IMR-90 (cell line): ENCODE results near the gene IQCK. TPM values are rescaled to one million over a fixed set of nuclear protein-coding genes. Genes with fewer than 3 reads are reported as not detected.

Source experiments
- ATAC-seq: fragments of 200-7000 bp; cut with Tn5 transposase; 2 replicates; pipeline ENCODE4 v1.9.1; 2020; ENCODE audit warnings: low read depth, mild to moderate bottlenecking, moderate library complexity
- BruUV-seq: library from RNA; stranded (reverse); fragments of 400-500 nt; replicated peaks from 2 replicates; lab custom pipeline; 2021; lab: Mats Ljungman, UMichigan
- CTCF ChIA-PET: fragments of 300-600 bp; formaldehyde crosslinking; extraction: SDS; loops from one replicate; lab custom pipeline; 2021; ENCODE audit warnings: antibody characterized with exemption; lab: Yijun Ruan, JAX
- POLR2A ChIA-PET: fragments of 300-600 bp; sonication (Branson Sonifier 250); formaldehyde crosslinking; loops from one replicate; lab custom pipeline; 2022; ENCODE audit warnings: antibody characterized with exemption; ENCODE audit not compliant: unreplicated experiment; lab: Charles Lee
- DNase-seq: peaks from one replicate; pipeline ENCODE4 v3.0.0; 2013
- H2AFZ ChIP-seq: replicated peaks from 2 replicates; pipeline ENCODE3; 2013; ENCODE audit warnings: low read length, mild to moderate bottlenecking; ENCODE audit not compliant: poor library complexity
- H2AK5ac ChIP-seq: 2 replicates; pipeline ENCODE4 v1.6.1; 2013; ENCODE audit warnings: low read depth, low read length, inconsistent platforms
- H2AK9ac ChIP-seq: replicated peaks from 2 replicates; pipeline ENCODE3; 2013; ENCODE audit warnings: mild to moderate bottlenecking, low read depth, low read length, moderate library complexity; ENCODE audit not compliant: poor library complexity
- H2BK120ac ChIP-seq: 2 replicates; pipeline ENCODE4 v1.6.1; 2013; ENCODE audit warnings: low read depth, low read length, inconsistent platforms
- H2BK15ac ChIP-seq: 3 replicates; pipeline ENCODE4 v1.6.1; 2013; ENCODE audit warnings: low read depth, low read length, inconsistent platforms
- H2BK20ac ChIP-seq: 2 replicates; pipeline ENCODE4 v1.6.1; 2013; ENCODE audit warnings: low read depth, mild to moderate bottlenecking, inconsistent platforms, low read length, moderate library complexity
- H2BK5ac ChIP-seq: 2 replicates; pipeline ENCODE4 v1.6.1; 2013; ENCODE audit warnings: mild to moderate bottlenecking, low read depth, low read length, inconsistent platforms; ENCODE audit not compliant: poor library complexity, severe bottlenecking
- H3K14ac ChIP-seq: replicated peaks from 2 replicates; pipeline ENCODE4 v1.6.1; 2013; ENCODE audit warnings: low read depth, low read length, inconsistent platforms
- H3K18ac ChIP-seq: 2 replicates; pipeline ENCODE4 v1.6.1; 2013; ENCODE audit warnings: low read depth, low read length, control low read depth
- H3K23ac ChIP-seq: 2 replicates; pipeline ENCODE4 v1.6.1; 2013; ENCODE audit warnings: low read depth, low read length, inconsistent platforms
- H3K27ac ChIP-seq: 2 replicates; pipeline ENCODE4 v1.5.1; 2013; ENCODE audit warnings: mild to moderate bottlenecking, control low read depth, low read length; ENCODE audit not compliant: insufficient read depth
- H3K27me3 ChIP-seq: 2 replicates; pipeline ENCODE4 v1.6.1; 2013; ENCODE audit warnings: low read length; ENCODE audit not compliant: control insufficient read depth, insufficient read depth
- H3K36me3 ChIP-seq: 2 replicates; pipeline ENCODE4 v1.6.1; 2013; ENCODE audit warnings: low read length, mixed read lengths; ENCODE audit not compliant: control insufficient read depth, insufficient read depth
- H3K4ac ChIP-seq: 2 replicates; pipeline ENCODE4 v1.6.1; 2013; ENCODE audit warnings: low read depth, low read length, inconsistent platforms
- H3K4me1 ChIP-seq: 2 replicates; pipeline ENCODE4 v1.6.1; 2013; ENCODE audit warnings: low read length, mixed read lengths; ENCODE audit not compliant: control insufficient read depth, insufficient read depth
- H3K4me2 ChIP-seq: 2 replicates; pipeline ENCODE4 v1.6.1; 2013; ENCODE audit warnings: low read depth, mild to moderate bottlenecking, control low read depth, low read length, moderate library complexity
- H3K4me3 ChIP-seq: 2 replicates; pipeline ENCODE4 v1.5.1; 2013; ENCODE audit warnings: low read depth, mild to moderate bottlenecking, control low read depth, low read length, moderate library complexity; ENCODE audit not compliant: insufficient read depth
- H3K56ac ChIP-seq: 2 replicates; pipeline ENCODE4 v1.6.1; 2013; ENCODE audit warnings: low read length, inconsistent platforms; ENCODE audit not compliant: insufficient read depth; ENCODE audit errors: extremely low read depth
- H3K79me1 ChIP-seq, 2 experiments: 2 replicates each; pipeline ENCODE4 v1.6.1; 2013; ENCODE audit warnings: low read length in 2 of 2, inconsistent platforms in 1 of 2, low read depth in 1 of 2
- H3K9ac ChIP-seq: 2 replicates; pipeline ENCODE4 v1.6.1; 2013; ENCODE audit warnings: low read depth, low read length, control low read depth
- H3K9me1 ChIP-seq: 2 replicates; pipeline ENCODE4 v1.6.1; 2013; ENCODE audit warnings: low read length, inconsistent platforms; ENCODE audit not compliant: insufficient read depth
- H3K9me3 ChIP-seq: 2 replicates; pipeline ENCODE4 v1.6.1; 2013; ENCODE audit warnings: low read length; ENCODE audit not compliant: control insufficient read depth, insufficient read depth
- H4K20me1 ChIP-seq: 2 replicates; pipeline ENCODE4 v1.6.1; 2013; ENCODE audit warnings: low read length, inconsistent platforms; ENCODE audit not compliant: insufficient read depth
- H4K5ac ChIP-seq: 2 replicates; pipeline ENCODE4 v1.6.1; 2013; ENCODE audit warnings: mild to moderate bottlenecking, low read depth, low read length, control low read depth
- H4K8ac ChIP-seq, 2 experiments: 2 replicates each; pipeline ENCODE4 v1.6.1; 2013; ENCODE audit warnings: low read depth in 2 of 2, low read length in 2 of 2, control low read depth in 1 of 2, inconsistent platforms in 1 of 2
- H4K91ac ChIP-seq: 2 replicates; pipeline ENCODE4 v1.6.1; 2013; ENCODE audit warnings: low read depth, low read length, inconsistent platforms; ENCODE audit not compliant: insufficient read depth
- CHD1 ChIP-seq: IDR thresholded peaks from 2 replicates; pipeline ENCODE4 v1.6.1; 2012; ENCODE audit warnings: low read depth, low read length, improper control_type of control experiment
- ELK1 ChIP-seq: fragments of 150-350 bp; IDR thresholded peaks from 2 replicates; pipeline ENCODE4 v1.6.1; 2016; ENCODE audit warnings: low read depth, mild to moderate bottlenecking, low read length, moderate library complexity, borderline replicate concordance
- FOS ChIP-seq: fragments of 150-350 bp; IDR thresholded peaks from 2 replicates; pipeline ENCODE4 v1.6.1; 2016; ENCODE audit warnings: low read depth, low read length
- MAZ ChIP-seq: IDR thresholded peaks from 2 replicates; pipeline ENCODE4 v1.6.1; 2012; ENCODE audit warnings: low read depth, mild to moderate bottlenecking, low read length, improper control_type of control experiment, moderate library complexity, borderline replicate concordance
- NFE2L2 ChIP-seq: fragments of 150-350 bp; IDR thresholded peaks from 2 replicates; pipeline ENCODE4 v1.6.1; 2016; ENCODE audit warnings: low read depth, mild to moderate bottlenecking, low read length
- POLR2A ChIP-seq: IDR thresholded peaks from 2 replicates; pipeline ENCODE4 v1.6.1; 2012; ENCODE audit warnings: mild to moderate bottlenecking, low read depth, low read length
- RFX5 ChIP-seq: IDR thresholded peaks from 2 replicates; pipeline ENCODE4 v1.8.0; 2012; ENCODE audit warnings: low read depth, mild to moderate bottlenecking, low read length, moderate library complexity
- WGBS, 2 experiments: methylation state at CpG; one replicate each; pipeline versions ENCODE4 v1.1.5 to v1.1.7; 2013; ENCODE audit warnings: missing lambda C conversion rate in 2 of 2; ENCODE audit not compliant: insufficient read length in 1 of 2; ENCODE audit errors: extremely low coverage in 2 of 2; 5-methylcytosine and 5-hydroxymethylcytosine counted together
- dilution Hi-C: fragments of 300-500 bp; cut with HindIII; formaldehyde crosslinking; loops from one replicate; pipeline ENCODE4 v1.14.3; 2018; ENCODE audit warnings: low sequenced_read_pairs; ENCODE audit not compliant: unreplicated experiment
- in situ Hi-C: fragments of 300-500 bp; cut with MboI; formaldehyde crosslinking; loops from 3 replicates; pipeline ENCODE4 v1.14.3; 2019; ENCODE audit warnings: low sequenced_read_pairs, inconsistent platforms, mixed read lengths
- intact Hi-C: fragments of 100-400 bp; cut with micrococcal nuclease; formaldehyde crosslinking; loops from 2 replicates; pipeline ENCODE4 v1.10.0; 2022
- polyA plus RNA-seq, 3 experiments: library from polyadenylated mRNA; depleted of rRNA; stranded (reverse); fragments of >200 nt; gene quantifications; 2 replicates each; pipeline ENCODE4 v1.2.3, GENCODE V29; 2012; ENCODE audit warnings: low replicate concordance in 1 of 3
- total RNA-seq: library from RNA; depleted of rRNA; stranded (reverse); fragments of >200 nt; gene quantifications from 2 replicates; pipeline ENCODE4 v1.2.3, GENCODE V29; 2012

The IQCK gene
- total and polyA plus RNA-seq, 2 of the 4 experiments (the other 2 are of a cell fraction): 4.1 to 5.4 TPM

DNA sequence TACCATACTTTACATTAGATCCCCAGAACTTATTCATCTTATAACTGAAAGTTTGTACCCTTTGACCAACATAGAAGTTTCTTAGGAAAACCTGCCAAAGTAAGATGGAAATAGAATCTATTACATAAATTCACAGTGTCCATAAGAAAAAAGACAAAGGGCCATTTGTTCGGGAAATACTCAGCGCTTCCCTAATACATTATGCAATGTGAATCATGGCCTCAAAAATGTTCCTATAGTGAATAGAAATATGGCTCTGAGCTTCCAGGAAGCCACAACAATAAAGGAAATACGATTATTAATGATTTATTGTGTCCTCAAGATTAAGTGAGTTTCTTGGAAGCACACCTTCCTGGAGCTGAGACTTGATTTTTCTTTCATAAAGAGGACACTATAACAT is 115.1 kb downstream of the IQCK start:
- H3K4me1 ChIP-seq: peaks cover 4% of the 10 kb centered on the region
- no peaks in the 10 kb centered on the region for H3K27me3 ChIP-seq
- H3K4me2 ChIP-seq: no peak overlapping the region
- peaks cover 5% of the 10 kb centered on the region; the same call in 1 of the 2 replicates for H3K9me1 ChIP-seq
- no CpG with 5 or more reads among the region's 3 CpGs for WGBS, 2 experiments
- no peak overlapping the region for H3K18ac ChIP-seq
- TF ChIP-seq CHD1 (no peak), POLR2A (no peak), NFE2L2 (no peak), ELK1 (no peak), MAZ (no peak), RFX5 (no peak), FOS (no peak)
- H3K36me3 ChIP-seq: no peaks in the 10 kb centered on the region
- H4K5ac ChIP-seq: no peak overlapping the region
- intact Hi-C loops: no loop called here
- no peak overlapping the region for H2AK5ac ChIP-seq
- no peak overlapping the region for H3K14ac ChIP-seq
- H3K79me1 ChIP-seq: no peaks in the 10 kb centered on the region
- no peak overlapping the region for H3K56ac ChIP-seq
- H3K4ac ChIP-seq: no peak overlapping the region
- no peak overlapping the region for H2AFZ ChIP-seq
- H2BK15ac ChIP-seq: no peak overlapping the region
- no peak overlapping the region for H2BK5ac ChIP-seq
- no peak for DNase-seq
- H4K91ac ChIP-seq: no peak overlapping the region
- dilution Hi-C loops: no loop called here
- in situ Hi-C loops: no loop called here
- no peak overlapping the region for H3K27ac ChIP-seq
- no peak overlapping the region for H3K23ac ChIP-seq
- H3K9ac ChIP-seq: no peak overlapping the region
- ATAC-seq: no peak
- no peak overlapping the region for H2AK9ac ChIP-seq
- CTCF ChIA-PET: no interaction called here
- no TSS peak for BruUV-seq
- POLR2A ChIA-PET: no interaction called here
- no peak overlapping the region for H4K8ac ChIP-seq
- no peak overlapping the region for H2BK20ac ChIP-seq
- H3K4me3 ChIP-seq: no peak overlapping the region
- H4K20me1 ChIP-seq: no peaks in the 10 kb centered on the region
- no peak overlapping the region for H2BK120ac ChIP-seq
- no peaks in the 10 kb centered on the region for H3K9me3 ChIP-seq
